K562 (cell line): ENCODE data around the gene THSD8. TPM values are rescaled to one million over a fixed set of nuclear protein-coding genes. Genes with fewer than 3 reads are reported as not detected.
A peak's percentile ranks its signal among the peaks of the same experiment; 100 is the strongest.

Source experiments
- AFF1 ChIP-seq, 2 experiments: fragments of 450-650 bp; IDR thresholded peaks; 2 replicates each; pipeline ENCODE4 v1.6.1; 2018; ENCODE audit warnings: mild to moderate bottlenecking in 2 of 2, low read depth in 1 of 2; ENCODE audit not compliant: partially characterized antibody in 2 of 2
- BCOR ChIP-seq: fragments of 450-650 bp; IDR thresholded peaks from 2 replicates; pipeline ENCODE4 v1.6.1; 2016
- CBX2 ChIP-seq: fragments of 200-600 bp; sonication (generic); IDR thresholded peaks from one replicate; pipeline ENCODE4 v1.6.1; 2012; ENCODE audit warnings: mild to moderate bottlenecking, low read length, inconsistent platforms; ENCODE audit not compliant: insufficient read depth, poor library complexity, severe bottlenecking
- HDAC3 ChIP-seq: fragments of 450-650 bp; IDR thresholded peaks from 2 replicates; pipeline ENCODE4 v1.6.1; 2018; ENCODE audit warnings: borderline replicate concordance, mild to moderate bottlenecking, moderate library complexity; ENCODE audit not compliant: partially characterized antibody
- HSF4 ChIP-seq: fragments of 250-450 bp; sonication (Bioruptor Pico); IDR thresholded peaks from 2 replicates; pipeline ENCODE4 v2.1.2; 2022; ENCODE audit warnings: mild to moderate bottlenecking, moderate library complexity, borderline replicate concordance
- NR2C2 ChIP-seq, 2 experiments: fragments of 200-800 bp in 1 of 2; sonication (Bioruptor generic) in 1 of 2; sonication (generic) in 1 of 2; formaldehyde crosslinking in 1 of 2; IDR thresholded peaks; 2 replicates each; pipeline versions ENCODE4 v1.6.1 to v1.8.0; 2016 to 2022; ENCODE audit warnings: mild to moderate bottlenecking in 1 of 2, missing compliant biosample characterization in 1 of 2, missing genetic modification characterization in 1 of 2, missing genetic modification reagents in 1 of 2
- TEAD4 ChIP-seq, 2 experiments: sonication (generic) in 1 of 2; formaldehyde crosslinking in 1 of 2; IDR thresholded peaks; 2 replicates each; pipeline versions ENCODE4 v1.6.1 to v1.8.0; 2012 to 2022; ENCODE audit warnings: borderline replicate concordance in 1 of 2, inconsistent platforms in 1 of 2, low read length in 1 of 2, mild to moderate bottlenecking in 1 of 2, missing genetic modification reagents in 1 of 2
- THRAP3 ChIP-seq: fragments of 450-650 bp; IDR thresholded peaks from 2 replicates; pipeline ENCODE4 v1.6.1; 2016; ENCODE audit warnings: mild to moderate bottlenecking, inconsistent platforms, borderline replicate concordance
- VEZF1 ChIP-seq: fragments of 200-800 bp; sonication (Bioruptor generic); IDR thresholded peaks from 2 replicates; pipeline ENCODE4 v1.6.1; 2017; ENCODE audit warnings: missing genetic modification characterization, missing compliant biosample characterization
- XRCC4 ChIP-seq: IDR thresholded peaks from one replicate; pipeline ENCODE4 v1.6.1; 2011; ENCODE audit not compliant: insufficient read depth, insufficient read length; ENCODE audit errors: extremely low read depth
- ZBTB17 ChIP-seq: fragments of 450-650 bp; formaldehyde crosslinking; IDR thresholded peaks from 2 replicates; pipeline ENCODE4 v1.4.0; 2020; ENCODE audit warnings: mild to moderate bottlenecking
- ZC3H8 ChIP-seq: fragments of 450-650 bp; IDR thresholded peaks from 2 replicates; pipeline ENCODE4 v1.6.1; 2017
- ZNF143 ChIP-seq: sonication (generic); formaldehyde crosslinking; IDR thresholded peaks from 2 replicates; pipeline ENCODE4 v1.9.0; 2022; ENCODE audit warnings: mild to moderate bottlenecking, missing genetic modification reagents
- ZNF766 ChIP-seq: fragments of 200-800 bp; sonication (Bioruptor generic); conservative IDR thresholded peaks from 2 replicates; pipeline ENCODE4 v1.6.1; 2016; ENCODE audit warnings: missing genetic modification characterization, missing compliant biosample characterization
- polyA plus RNA-seq, 8 experiments: library from polyadenylated mRNA; depleted of rRNA in 4 of 8; stranded (reverse) in 5 of 8; unstranded in 3 of 8; fragments of >200 nt; fragmentation: Nextera tagmentation in 2 of 8; fragmentation: Illumina TruSeq in 1 of 8; extraction: Ambion mirVana in 2 of 8; extraction: Trizol in 1 of 8; gene quantifications; 2 replicates each; pipeline versions ENCODE4 v1.2.1 to v1.2.3, GENCODE V29; 2011 to 2014; ENCODE audit warnings: inconsistent platforms in 1 of 8, missing spikeins in 1 of 8
- total RNA-seq, 7 experiments: library from RNA; depleted of rRNA in 6 of 7; stranded (reverse); fragments of >200 nt in 6 of 7; fragmentation: Illumina TruSeq in 2 of 7; extraction: Trizol in 2 of 7; gene quantifications; 2 replicates each; pipeline versions ENCODE4 v1.2.1 to v1.2.3, GENCODE V29; 2011 to 2021; ENCODE audit warnings: low replicate concordance in 1 of 7
- TF ChIP-seq, protein P1 (sequence below), 2 experiments: IDR thresholded peaks in 1 of 2; conservative IDR thresholded peaks in 1 of 2; 2 replicates each; pipeline ENCODE4 v1.6.1; 2016; ENCODE audit warnings: low read depth in 2 of 2, mild to moderate bottlenecking in 1 of 2, missing compliant biosample characterization in 1 of 2, missing genetic modification characterization in 1 of 2, moderate library complexity in 1 of 2

Gene THSD8
- total and polyA plus RNA-seq, 9 of the 15 experiments (the other 6 are each of a cell fraction or from before 2014, with no cell fraction given) = 8.4 to 42.4 (median 19.9) TPM; not detected in 2

GRCh38 chr19:12784871-12785430 lies 16.9 kb upstream of the THSD8 start (continued):
- TF ChIP-seq VEZF1 (no peak; the same call in 1 of the 2 replicates), TEAD4 (IDR thresholded peaks at IDR 0.05; ENCODE audit: low read length) (no peak), TEAD4 (CRISPR knock-in tag; IDR thresholded peaks at IDR 0.05; ENCODE audit: borderline replicate concordance) (no peak), ZC3H8 (0 out of 2 replicates have a peak, but pooled peaks have one; percentile 15), ZNF143 (CRISPR knock-in tag) (peak; percentile 42; the same call in 1 of the 2 replicates), HSF4 (peak; percentile 73; the same call in 1 of the 2 replicates), HDAC3 (peak; percentile 1), THRAP3 (peak; percentile 76; the same call in 1 of the 2 replicates), CBX2 (no peak), XRCC4 (no peak), ZBTB17 (CRISPR knock-in tag) (peak; percentile 39; the same call in 1 of the 2 replicates), NR2C2 (CRISPR knock-in tag; IDR thresholded peaks at IDR 0.05) (no peak), NR2C2 (tag; IDR thresholded peaks at IDR 0.05) (peak; percentile 14; the same call in 1 of the 2 replicates), AFF1 (IDR thresholded peaks at IDR 0.05; ENCODE audit: low read depth in 1 of 2, partially characterized antibody in 2 of 2) (no peak), ZNF766 (CRISPR knock-in tag) (0 out of 2 replicates have a peak, but pooled peaks have one; percentile 36), BCOR (peak; percentile 34; the same call in 1 of the 2 replicates)
- TF ChIP-seq, protein P1, sequence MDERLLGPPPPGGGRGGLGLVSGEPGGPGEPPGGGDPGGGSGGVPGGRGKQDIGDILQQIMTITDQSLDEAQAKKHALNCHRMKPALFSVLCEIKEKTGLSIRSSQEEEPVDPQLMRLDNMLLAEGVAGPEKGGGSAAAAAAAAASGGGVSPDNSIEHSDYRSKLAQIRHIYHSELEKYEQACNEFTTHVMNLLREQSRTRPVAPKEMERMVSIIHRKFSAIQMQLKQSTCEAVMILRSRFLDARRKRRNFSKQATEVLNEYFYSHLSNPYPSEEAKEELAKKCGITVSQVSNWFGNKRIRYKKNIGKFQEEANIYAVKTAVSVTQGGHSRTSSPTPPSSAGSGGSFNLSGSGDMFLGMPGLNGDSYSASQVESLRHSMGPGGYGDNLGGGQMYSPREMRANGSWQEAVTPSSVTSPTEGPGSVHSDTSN (CRISPR knock-in tag; IDR thresholded peaks at IDR 0.05; ENCODE audit: low read depth) = no peak
- TF ChIP-seq, protein P1 (tag; conservative IDR thresholded peaks at IDR 0.05; ENCODE audit: low read depth) = no peak
